GM12878 (cell line): ENCODE measurements around the gene ALG12. TPM values are rescaled to one million over a fixed set of nuclear protein-coding genes. Genes with fewer than 3 reads are reported as not detected.

Experiments
- ATAC-seq: fragments of 200-7000 bp; cut with Tn5 transposase; 3 replicates; pipeline ENCODE4 v1.9.1; 2020; ENCODE audit warnings: mild to moderate bottlenecking, moderate library complexity
- BruUV-seq: library from RNA; stranded (reverse); fragments of 400-500 nt; replicated peaks from 2 replicates; lab custom pipeline; 2021; lab: Mats Ljungman, UMichigan
- CTCF ChIA-PET: fragments of 300-600 bp; sonication (Branson Sonifier 250); formaldehyde crosslinking; extraction: SDS; loops from one replicate; lab custom pipeline; 2021; ENCODE audit warnings: inconsistent platforms; lab: Yijun Ruan, JAX
- POLR2A ChIA-PET: fragments of 350-600 bp; formaldehyde crosslinking; extraction: SDS; loops from one replicate; lab custom pipeline; 2021; ENCODE audit warnings: inconsistent platforms; lab: Charles Lee
- RAD21 ChIA-PET: fragments of 300-600 bp; sonication (Branson Sonifier 250); formaldehyde crosslinking; loops from one replicate; lab custom pipeline; 2023; ENCODE audit warnings: antibody characterized with exemption; ENCODE audit not compliant: unreplicated experiment; lab: Charles Lee
- SMC1A ChIA-PET: fragments of 300-600 bp; sonication (Branson Sonifier 250); formaldehyde crosslinking; loops from one replicate; lab custom pipeline; 2023; ENCODE audit not compliant: unreplicated experiment, uncharacterized antibody; lab: Charles Lee
- DNase-seq: peaks from one replicate; pipeline ENCODE4 v3.0.0-alpha.2; 2011; ENCODE audit warnings: low read depth, low spot score
- FAIRE-seq: peaks from 3 replicates; lab custom pipeline; 2011; peaks lifted over from hg19 to GRCh38; lab: Jason Lieb, UNC
- H2AFZ ChIP-seq: 2 replicates; pipeline ENCODE4 v1.6.0; 2011; ENCODE audit warnings: low read depth, low read length, control low read depth; ENCODE audit not compliant: control insufficient read depth
- H3K27ac ChIP-seq: 2 replicates; pipeline ENCODE4 v1.5.1; 2011; ENCODE audit warnings: control low read depth; ENCODE audit not compliant: control insufficient read depth, insufficient read depth
- H3K27me3 ChIP-seq, 2 experiments: replicated peaks in 1 of 2; 2 replicates each; pipeline versions ENCODE4 v1.6.0 to v1.6.1; 2011; ENCODE audit warnings: low read length in 1 of 2; ENCODE audit not compliant: control insufficient read depth in 2 of 2, insufficient read depth in 2 of 2
- H3K36me3 ChIP-seq, 2 experiments: 2 replicates each; pipeline ENCODE4 v1.5.1; 2011; ENCODE audit warnings: low read length in 1 of 2; ENCODE audit not compliant: control insufficient read depth in 2 of 2, insufficient read depth in 2 of 2
- H3K4me1 ChIP-seq: 2 replicates; pipeline ENCODE4 v1.6.1; 2011; ENCODE audit warnings: mild to moderate bottlenecking, low read length, moderate library complexity, mixed read lengths; ENCODE audit not compliant: control insufficient read depth, insufficient read depth
- H3K4me2 ChIP-seq: 2 replicates; pipeline ENCODE4 v1.6.0; 2011; ENCODE audit warnings: control low read depth; ENCODE audit not compliant: control insufficient read depth, insufficient read depth
- H3K4me3 ChIP-seq: fragments of 200-600 bp; sonication (generic); 2 replicates; pipeline ENCODE4 v1.5.1; 2016
- H3K79me2 ChIP-seq: 2 replicates; pipeline ENCODE4 v1.6.0; 2011; ENCODE audit warnings: low read length; ENCODE audit not compliant: control insufficient read depth, insufficient read depth
- H3K9ac ChIP-seq: 2 replicates; pipeline ENCODE4 v1.8.0; 2011; ENCODE audit warnings: low read length, control low read depth, mixed read lengths; ENCODE audit not compliant: control insufficient read depth, insufficient read depth
- H3K9me3 ChIP-seq: replicated peaks from 3 replicates; pipeline ENCODE4 v1.5.1; 2011; ENCODE audit warnings: mild to moderate bottlenecking, low read length; ENCODE audit not compliant: control insufficient read depth, insufficient read depth
- H4K20me1 ChIP-seq: 2 replicates; pipeline ENCODE4 v1.6.0; 2011; ENCODE audit not compliant: control insufficient read depth, insufficient read depth
- BCL11A ChIP-seq: IDR thresholded peaks from 2 replicates; pipeline ENCODE4 v1.6.1; 2011; ENCODE audit warnings: low read depth, low read length
- CBX5 ChIP-seq: sonication (generic); IDR thresholded peaks from 2 replicates; pipeline ENCODE4 v1.6.1; 2016; ENCODE audit warnings: low read depth, moderate library complexity, mild to moderate bottlenecking, inconsistent platforms
- ESRRA ChIP-seq: IDR thresholded peaks from 2 replicates; pipeline ENCODE4 v1.6.1; 2012; ENCODE audit warnings: mild to moderate bottlenecking, low read length, improper control_type of control experiment
- HCFC1 ChIP-seq: fragments of 150-350 bp; IDR thresholded peaks from 2 replicates; pipeline ENCODE4 v1.6.1; 2014; ENCODE audit warnings: low read length
- MYC ChIP-seq: IDR thresholded peaks from 2 replicates; pipeline ENCODE4 v1.6.1; 2011; ENCODE audit warnings: mild to moderate bottlenecking, low read length, moderate library complexity, inconsistent platforms; ENCODE audit not compliant: insufficient read depth, insufficient replicate concordance, insufficient read length, severe bottlenecking
- NFYB ChIP-seq: IDR thresholded peaks from 2 replicates; pipeline ENCODE4 v1.6.1; 2011; ENCODE audit warnings: low read depth, mild to moderate bottlenecking, low read length, improper control_type of control experiment, moderate library complexity; ENCODE audit not compliant: insufficient read depth
- POU2F2 ChIP-seq: IDR thresholded peaks from 3 replicates; pipeline ENCODE4 v1.6.1; 2011; ENCODE audit warnings: low read depth, mild to moderate bottlenecking, low read length, borderline replicate concordance
- SIN3A ChIP-seq: IDR thresholded peaks from 2 replicates; pipeline ENCODE4 v1.6.1; 2012; ENCODE audit warnings: low read depth, low read length, improper control_type of control experiment
- SKIL ChIP-seq: fragments of 450-650 bp; IDR thresholded peaks from 2 replicates; pipeline ENCODE4 v1.6.1; 2017; ENCODE audit warnings: mild to moderate bottlenecking, low read depth, inconsistent platforms; ENCODE audit not compliant: poor library complexity, severe bottlenecking
- SMAD1 ChIP-seq: fragments of 450-650 bp; IDR thresholded peaks from 2 replicates; pipeline ENCODE4 v1.6.1; 2018; ENCODE audit warnings: mild to moderate bottlenecking, low read depth; ENCODE audit not compliant: partially characterized antibody
- SMAD5 ChIP-seq: IDR thresholded peaks from 2 replicates; pipeline ENCODE4 v1.6.1; 2016; ENCODE audit warnings: antibody characterized with exemption, low read depth
- SREBF1 ChIP-seq: IDR thresholded peaks from 2 replicates; pipeline ENCODE4 v1.6.1; 2012; ENCODE audit warnings: mild to moderate bottlenecking, low read length
- SRF ChIP-seq, 2 experiments: IDR thresholded peaks; 2 replicates each; pipeline ENCODE4 v1.6.1; 2011; ENCODE audit warnings: low read depth in 2 of 2, low read length in 2 of 2, mild to moderate bottlenecking in 1 of 2, moderate library complexity in 1 of 2
- ZNF24 ChIP-seq: fragments of 450-650 bp; IDR thresholded peaks from 2 replicates; pipeline ENCODE4 v1.6.1; 2017; ENCODE audit warnings: antibody characterized with exemption, mild to moderate bottlenecking
- ZNF622 ChIP-seq: fragments of 450-650 bp; IDR thresholded peaks from 2 replicates; pipeline ENCODE4 v1.6.1; 2017; ENCODE audit warnings: mild to moderate bottlenecking, inconsistent platforms
- ZZZ3 ChIP-seq: IDR thresholded peaks from 2 replicates; pipeline ENCODE4 v1.6.1; 2011; ENCODE audit warnings: low read depth; ENCODE audit not compliant: control insufficient read depth, insufficient read length
- WGBS: methylation state at CpG from one replicate; pipeline ENCODE4 v1.1.6; 2016; ENCODE audit warnings: low lambda C conversion rate; ENCODE audit not compliant: insufficient replicate concordance, insufficient coverage; ENCODE audit errors: missing lambda C conversion rate; 5-methylcytosine and 5-hydroxymethylcytosine counted together
- in situ Hi-C: fragments of 300-500 bp; cut with MboI; formaldehyde crosslinking; loops from 9 replicates; pipeline ENCODE4 v1.14.3; 2018; ENCODE audit warnings: mixed read lengths
- intact Hi-C: fragments of 100-400 bp; cut with micrococcal nuclease; formaldehyde crosslinking; loops from one replicate; pipeline ENCODE4 v1.14.2; 2022; ENCODE audit not compliant: unreplicated experiment
- polyA plus RNA-seq, 11 experiments: library from polyadenylated mRNA; depleted of rRNA in 4 of 11; unstranded in 6 of 11; stranded (reverse) in 5 of 11; fragments of >200 nt; fragmentation: Nextera tagmentation in 4 of 11; fragmentation: Illumina TruSeq in 1 of 11; extraction: Ambion mirVana in 4 of 11; extraction: Trizol in 1 of 11; gene quantifications; 1 replicate in 1 of 11; 2 replicates in 10 of 11; pipeline versions ENCODE4 v1.2.1 to v1.2.3, GENCODE V29; 2011 to 2016; ENCODE audit warnings: inconsistent platforms in 2 of 11, missing spikeins in 2 of 11, low read depth in 1 of 11
- total RNA-seq, 4 experiments: library from RNA; depleted of rRNA in 3 of 4; stranded (reverse); fragments of >200 nt in 3 of 4; fragmentation: Illumina TruSeq in 1 of 4; extraction: Trizol in 1 of 4; gene quantifications; 2 replicates each; pipeline versions ENCODE4 v1.2.1 to v1.2.3, GENCODE V29; 2013 to 2021
- TF ChIP-seq, protein P1 (sequence below): IDR thresholded peaks from 2 replicates; pipeline ENCODE4 v1.6.1; 2011; ENCODE audit warnings: borderline replicate concordance, low read depth, mild to moderate bottlenecking, moderate library complexity, mixed read lengths, low read length; ENCODE audit not compliant: insufficient read depth; ENCODE audit errors: extremely low read length
- TF ChIP-seq, protein P2 (sequence below): IDR thresholded peaks from 2 replicates; pipeline ENCODE4 v1.6.1; 2012; ENCODE audit warnings: low read length, inconsistent platforms
- TF ChIP-seq, protein P3 (sequence below): IDR thresholded peaks from 2 replicates; pipeline ENCODE4 v1.6.1; 2011; ENCODE audit warnings: low read depth, mild to moderate bottlenecking, low read length, moderate library complexity, borderline replicate concordance; ENCODE audit errors: extremely low read depth

ALG12 gene
- total and polyA plus RNA-seq, 10 of the 15 experiments (the other 5 are each of a cell fraction or from before 2014, with no cell fraction given) = 0.22 to 23.4 (median 6.6) TPM

- peak overlapping the region; percentile 28; the same call in 1 of the 2 replicates for H3K4me3 ChIP-seq
- H4K20me1 ChIP-seq = no peaks in the 10 kb centered on the region
- 0 out of 2 replicates have a peak overlapping the region, but pooled peaks have one; percentile 8 for H3K27ac ChIP-seq
- ChIA-PET POLR2A (interaction anchor here (1.2 kb wide), 1 partner anchor 101 kb away, joined by 4 read pairs; no protein-coding TSS in a partner anchor), RAD21 (interaction anchor here (0.7 to 4.7 kb wide), 9 partner anchors 22 to 262 kb away, joined by 3 to 81 read pairs (median 6); no protein-coding TSS in a partner anchor), CTCF (interaction anchor here (1.1 to 3.2 kb wide), 9 partner anchors 9 to 214 kb away, joined by 4 to 79 read pairs (median 13); no protein-coding TSS in a partner anchor), SMC1A (interaction anchor here (2.3 to 3.3 kb wide), 2 partner anchors 102 to 162 kb away, joined by 9 to 43 read pairs; no protein-coding TSS in a partner anchor)
- WGBS = 1% methylated on average over 22 of the region's 75 CpGs
- H3K9ac ChIP-seq = no peak overlapping the region
- no peaks in the 10 kb centered on the region for H3K27me3 ChIP-seq
- peaks cover 2% of the 10 kb centered on the region for H3K79me2 ChIP-seq
- peaks cover 0 to 2% of the 10 kb centered on the region in 2 experiments; a peak in 3 of 4 replicates for H3K36me3 ChIP-seq
- DNase-seq (no peak), ATAC-seq (peak; percentile 77), FAIRE-seq (no peak)
- no peaks in the 10 kb centered on the region for H3K9me3 ChIP-seq
- in situ Hi-C loops (no loop called here), intact Hi-C loops (no loop called here)
- no TSS peak for BruUV-seq
- peak overlapping the region; percentile 72 for H2AFZ ChIP-seq
- H3K4me2 ChIP-seq = peak overlapping the region; percentile 93
- peaks cover 62% of the 10 kb centered on the region for H3K4me1 ChIP-seq
- TF ChIP-seq POU2F2 (no peak), CBX5 (no peak), SKIL (no peak), BCL11A (no peak), ZNF622 (no peak), ZNF24 (no peak), ZZZ3 (no peak), HCFC1 (no peak), SIN3A (no peak), SREBF1 (no peak), SRF (IDR thresholded peaks at IDR 0.05; ENCODE audit: low read depth in 2 of 2, low read length in 2 of 2) (no peak), NFYB (no peak), MYC (no peak), ESRRA (no peak), SMAD1 (no peak), SMAD5 (no peak)
- TF ChIP-seq, protein P1, sequence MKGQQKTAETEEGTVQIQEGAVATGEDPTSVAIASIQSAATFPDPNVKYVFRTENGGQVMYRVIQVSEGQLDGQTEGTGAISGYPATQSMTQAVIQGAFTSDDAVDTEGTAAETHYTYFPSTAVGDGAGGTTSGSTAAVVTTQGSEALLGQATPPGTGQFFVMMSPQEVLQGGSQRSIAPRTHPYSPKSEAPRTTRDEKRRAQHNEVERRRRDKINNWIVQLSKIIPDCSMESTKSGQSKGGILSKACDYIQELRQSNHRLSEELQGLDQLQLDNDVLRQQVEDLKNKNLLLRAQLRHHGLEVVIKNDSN = no peak
- TF ChIP-seq, protein P2, sequence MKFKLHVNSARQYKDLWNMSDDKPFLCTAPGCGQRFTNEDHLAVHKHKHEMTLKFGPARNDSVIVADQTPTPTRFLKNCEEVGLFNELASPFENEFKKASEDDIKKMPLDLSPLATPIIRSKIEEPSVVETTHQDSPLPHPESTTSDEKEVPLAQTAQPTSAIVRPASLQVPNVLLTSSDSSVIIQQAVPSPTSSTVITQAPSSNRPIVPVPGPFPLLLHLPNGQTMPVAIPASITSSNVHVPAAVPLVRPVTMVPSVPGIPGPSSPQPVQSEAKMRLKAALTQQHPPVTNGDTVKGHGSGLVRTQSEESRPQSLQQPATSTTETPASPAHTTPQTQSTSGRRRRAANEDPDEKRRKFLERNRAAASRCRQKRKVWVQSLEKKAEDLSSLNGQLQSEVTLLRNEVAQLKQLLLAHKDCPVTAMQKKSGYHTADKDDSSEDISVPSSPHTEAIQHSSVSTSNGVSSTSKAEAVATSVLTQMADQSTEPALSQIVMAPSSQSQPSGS = no peak
- TF ChIP-seq, protein P3, sequence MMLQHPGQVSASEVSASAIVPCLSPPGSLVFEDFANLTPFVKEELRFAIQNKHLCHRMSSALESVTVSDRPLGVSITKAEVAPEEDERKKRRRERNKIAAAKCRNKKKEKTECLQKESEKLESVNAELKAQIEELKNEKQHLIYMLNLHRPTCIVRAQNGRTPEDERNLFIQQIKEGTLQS = no peak
These were observed 11.2 kb upstream of the ALG12 start for GRCh38 chr22:49929211-49929979.
